GM21515 (cell line): Measurements from ENCODE around the gene DNM2.
"Not testable (repeated sequence)": the region's sequence is repeated elsewhere in the genome, so short reads cannot be mapped to it uniquely, and the experiment has no call there.

ENCODE experiments used
- ATAC-seq: cut with Tn5 transposase; IDR thresholded peaks from one replicate; pipeline ENCODE4 v1.9.1; 2021; ENCODE audit not compliant: unreplicated experiment

DNM2 gene

GRCh38 chr19:10831987-10832938 is 114.4 kb downstream of the DNM2 start:
- no peak for ATAC-seq

- ATAC-seq: no peak
These were observed 115.0 kb downstream of the DNM2 start for GRCh38 chr19:10832939-10833296.

- ATAC-seq: no peak
These were observed 117.3 kb downstream of the DNM2 start for GRCh38 chr19:10835089-10835753.

- ATAC-seq: peak; percentile 68
These were observed 118.0 kb downstream of the DNM2 start, which contains the start of gene TMED1 for GRCh38 chr19:10835754-10836478. Gene TMED1 (minus strand): TSS chr19:10836212. CDS start chr19:10836191, 21 bp downstream.

- peak; percentile 13 for ATAC-seq
These were observed 118.8 kb downstream of the DNM2 start for GRCh38 chr19:10836479-10837330.

- ATAC-seq: not testable (repeated sequence)
These were observed 119.8 kb downstream of the DNM2 start for GRCh38 chr19:10837649-10838048.

- ATAC-seq: no peak
These were observed 120.5 kb downstream of the DNM2 start for GRCh38 chr19:10838377-10838776.

GRCh38 chr19:10839114-10840050 is 121.5 kb downstream of the DNM2 start:
- no peak for ATAC-seq

- ATAC-seq: no peak
These were observed 124.9 kb downstream of the DNM2 start for GRCh38 chr19:10842788-10843187.

- ATAC-seq: no peak
These were observed 128.8 kb downstream of the DNM2 start for GRCh38 chr19:10846500-10847202.

GRCh38 chr19:10848230-10848856 is 130.5 kb downstream of the DNM2 start, which contains the start of gene C19orf38:
Gene C19orf38 (plus strand): TSS chr19:10848415. CDS start chr19:10848509, 94 bp downstream.
- no peak for ATAC-seq

- ATAC-seq: no peak
These were observed 132.8 kb downstream of the DNM2 start for GRCh38 chr19:10850631-10851030.

- no peak for ATAC-seq
These were observed 134.4 kb downstream of the DNM2 start for GRCh38 chr19:10852098-10852800.

GRCh38 chr19:10852941-10853340 is 135.1 kb downstream of the DNM2 start:
- ATAC-seq: no peak

GRCh38 chr19:10854350-10855089 is 136.6 kb downstream of the DNM2 start:
- no peak for ATAC-seq

- ATAC-seq: no peak
These were observed 138.1 kb downstream of the DNM2 start for GRCh38 chr19:10855879-10856522.
